ENCODE data around the gene ADCY3.

DNA sequence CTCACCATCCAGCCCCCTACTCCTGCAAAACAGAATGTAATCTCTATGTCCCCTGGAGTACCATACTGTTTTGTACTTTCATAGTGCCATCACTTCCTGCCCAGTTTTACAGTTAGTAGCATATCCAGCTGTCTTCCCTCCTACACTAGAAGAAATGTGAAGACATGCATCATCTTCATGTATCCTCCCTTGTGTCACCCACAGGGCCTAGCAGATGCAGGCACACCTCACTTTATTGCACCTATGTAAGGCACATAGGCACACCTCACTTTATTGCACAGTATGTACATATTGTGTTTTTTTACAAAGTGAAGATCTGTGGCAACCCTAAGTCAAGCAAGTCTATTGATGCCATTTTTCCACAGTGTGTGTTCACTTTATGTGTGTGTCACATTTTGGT is 39.7 kb upstream of the ADCY3 start:
- TF ChIP-seq, protein P1, sequence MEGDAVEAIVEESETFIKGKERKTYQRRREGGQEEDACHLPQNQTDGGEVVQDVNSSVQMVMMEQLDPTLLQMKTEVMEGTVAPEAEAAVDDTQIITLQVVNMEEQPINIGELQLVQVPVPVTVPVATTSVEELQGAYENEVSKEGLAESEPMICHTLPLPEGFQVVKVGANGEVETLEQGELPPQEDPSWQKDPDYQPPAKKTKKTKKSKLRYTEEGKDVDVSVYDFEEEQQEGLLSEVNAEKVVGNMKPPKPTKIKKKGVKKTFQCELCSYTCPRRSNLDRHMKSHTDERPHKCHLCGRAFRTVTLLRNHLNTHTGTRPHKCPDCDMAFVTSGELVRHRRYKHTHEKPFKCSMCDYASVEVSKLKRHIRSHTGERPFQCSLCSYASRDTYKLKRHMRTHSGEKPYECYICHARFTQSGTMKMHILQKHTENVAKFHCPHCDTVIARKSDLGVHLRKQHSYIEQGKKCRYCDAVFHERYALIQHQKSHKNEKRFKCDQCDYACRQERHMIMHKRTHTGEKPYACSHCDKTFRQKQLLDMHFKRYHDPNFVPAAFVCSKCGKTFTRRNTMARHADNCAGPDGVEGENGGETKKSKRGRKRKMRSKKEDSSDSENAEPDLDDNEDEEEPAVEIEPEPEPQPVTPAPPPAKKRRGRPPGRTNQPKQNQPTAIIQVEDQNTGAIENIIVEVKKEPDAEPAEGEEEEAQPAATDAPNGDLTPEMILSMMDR (IDR thresholded peaks at IDR 0.05): no peak
- no peak for TF ChIP-seq POLR2AphosphoS5 (IDR thresholded peaks at IDR 0.05)
- no peak for TF ChIP-seq POLR2A (IDR thresholded peaks at IDR 0.05)
- no peak for TF ChIP-seq EP300 (IDR thresholded peaks at IDR 0.05)
